ENCODE results near the gene COPS7A. TPM values are rescaled to one million over a fixed set of nuclear protein-coding genes. Genes with fewer than 3 reads are reported as not detected.
A peak's percentile ranks its signal among the peaks of the same experiment; 100 is the strongest.

COPS7A gene
- total RNA-seq, 4 donors from 2014 or later: 38.4 to 72.6 (median 51.8) TPM

DNA sequence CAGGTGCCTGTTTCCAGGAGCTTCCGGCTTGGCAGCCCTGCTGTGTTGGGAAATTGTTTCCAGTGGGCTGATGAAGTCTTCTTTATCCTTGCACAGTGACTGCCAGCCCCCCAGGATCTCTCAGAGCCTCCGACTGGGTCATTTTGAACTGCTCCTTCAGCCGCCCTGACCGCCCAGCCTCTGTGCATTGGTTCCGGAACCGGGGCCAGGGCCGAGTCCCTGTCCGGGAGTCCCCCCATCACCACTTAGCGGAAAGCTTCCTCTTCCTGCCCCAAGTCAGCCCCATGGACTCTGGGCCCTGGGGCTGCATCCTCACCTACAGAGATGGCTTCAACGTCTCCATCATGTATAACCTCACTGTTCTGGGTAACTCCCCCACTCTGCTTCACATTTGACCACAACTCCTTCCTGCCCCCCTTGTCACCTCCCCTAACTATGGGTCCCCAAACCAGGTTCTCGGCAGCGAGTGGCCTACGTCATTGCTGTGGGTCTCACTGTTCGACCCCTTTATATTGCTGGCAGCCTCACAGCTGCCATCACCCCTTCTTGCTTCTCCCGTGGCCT is 50.7 kb downstream of the COPS7A start:
- Histone ChIP-seq H3K27ac (peak overlapping the region; percentile 57 to 79 (median 62)), H3K27me3 (no peaks in the 10 kb centered on the region), H3K4me3 (peak overlapping the region in 3 of 4 donors; percentile 28 to 49 (median 46)), H3K4me1 (peaks cover 0 to 59% (median 9%) of the 10 kb centered on the region in 4 donors), H3K9me3 (no peaks in the 10 kb centered on the region), H3K36me3 (peaks cover 0 to 13% (median 0%) of the 10 kb centered on the region in 3 donors)
- TF ChIP-seq CTCF (IDR thresholded peaks at IDR 0.05): no peak
- TF ChIP-seq POLR2A (IDR thresholded peaks at IDR 0.05): peak in 1 of 2 donors; percentile 35
- no peak for DNase-seq

DNA sequence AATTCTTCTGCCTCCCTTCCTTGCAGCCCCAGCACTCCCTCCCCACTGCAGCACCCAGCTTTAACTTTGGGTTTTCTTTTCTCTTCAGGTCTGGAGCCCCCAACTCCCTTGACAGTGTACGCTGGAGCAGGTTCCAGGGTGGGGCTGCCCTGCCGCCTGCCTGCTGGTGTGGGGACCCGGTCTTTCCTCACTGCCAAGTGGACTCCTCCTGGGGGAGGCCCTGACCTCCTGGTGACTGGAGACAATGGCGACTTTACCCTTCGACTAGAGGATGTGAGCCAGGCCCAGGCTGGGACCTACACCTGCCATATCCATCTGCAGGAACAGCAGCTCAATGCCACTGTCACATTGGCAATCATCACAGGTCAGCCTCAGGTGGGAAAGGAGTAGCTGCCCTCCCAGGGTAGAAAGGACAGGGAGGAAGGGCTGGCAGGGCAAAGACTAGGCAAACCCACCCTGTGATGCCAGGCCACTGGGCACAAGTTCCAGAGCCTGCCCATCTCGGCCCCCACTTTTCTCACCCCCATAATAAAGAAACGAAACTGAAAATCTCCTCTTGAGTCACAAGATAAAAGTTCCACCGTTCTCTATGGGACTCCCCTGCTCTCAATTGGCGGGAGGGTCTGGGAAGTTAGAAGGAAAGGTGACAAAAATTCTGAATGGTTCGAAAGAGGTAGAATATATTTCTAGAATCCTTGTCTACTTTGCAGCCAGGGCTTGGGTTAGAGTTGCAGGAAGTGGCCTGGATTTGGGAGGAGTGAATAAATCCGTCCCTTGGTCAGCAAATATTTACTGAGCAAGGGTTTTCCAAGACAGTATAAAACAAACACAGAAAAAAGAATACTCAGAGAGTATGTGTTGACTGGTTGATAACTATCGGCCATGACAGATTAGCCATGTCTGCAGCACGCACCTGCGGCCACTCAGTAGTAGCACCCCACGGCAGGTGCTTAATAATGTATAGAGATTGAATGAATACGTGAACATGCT is 51.6 kb downstream of the COPS7A start:
- H3K27ac ChIP-seq: peak overlapping the region; percentile 25 to 79 (median 62)
- peaks cover 0 to 4% (median 0%) of the 10 kb centered on the region in 3 donors for H3K36me3 ChIP-seq
- peaks cover 0 to 57% (median 9%) of the 10 kb centered on the region in 4 donors for H3K4me1 ChIP-seq
- TF ChIP-seq POLR2A (IDR thresholded peaks at IDR 0.05) (no peak), CTCF (IDR thresholded peaks at IDR 0.05) (no peak)
- no peak overlapping the region for H3K4me3 ChIP-seq
- no peaks in the 10 kb centered on the region for H3K27me3 ChIP-seq
- H3K9me3 ChIP-seq: no peaks in the 10 kb centered on the region
- DNase-seq: no peak

- TF ChIP-seq POLR2A (IDR thresholded peaks at IDR 0.05): no peak
- TF ChIP-seq CTCF (IDR thresholded peaks at IDR 0.05): no peak
- Histone ChIP-seq H3K27ac (no peak overlapping the region), H3K4me1 (peaks cover 0 to 42% (median 9%) of the 10 kb centered on the region in 4 donors), H3K9me3 (no peaks in the 10 kb centered on the region), H3K4me3 (no peak overlapping the region), H3K27me3 (no peaks in the 10 kb centered on the region), H3K36me3 (no peaks in the 10 kb centered on the region)
- no peak for DNase-seq
These were observed 53.5 kb downstream of the COPS7A start for GRCh38 chr12:6777386-6777785.

GRCh38 chr12:6778217-6778573 is 54.3 kb downstream of the COPS7A start:
- Histone ChIP-seq H3K4me3 (peak overlapping the region; percentile 27 to 51 (median 43)), H3K36me3 (no peaks in the 10 kb centered on the region), H3K27me3 (no peaks in the 10 kb centered on the region), H3K27ac (peak overlapping the region; percentile 19 to 70 (median 60)), H3K4me1 (peaks cover 0 to 34% (median 8%) of the 10 kb centered on the region in 4 donors), H3K9me3 (no peaks in the 10 kb centered on the region)
- no peak for TF ChIP-seq POLR2A (IDR thresholded peaks at IDR 0.05)
- TF ChIP-seq CTCF (IDR thresholded peaks at IDR 0.05): no peak
- no peak for DNase-seq

- Histone ChIP-seq H3K27ac (peak overlapping the region; percentile 40 to 70 (median 60)), H3K27me3 (no peaks in the 10 kb centered on the region), H3K9me3 (no peaks in the 10 kb centered on the region), H3K36me3 (no peaks in the 10 kb centered on the region), H3K4me3 (peak overlapping the region; percentile 27 to 51 (median 43)), H3K4me1 (peaks cover 0 to 27% (median 6%) of the 10 kb centered on the region in 4 donors)
- TF ChIP-seq POLR2A (IDR thresholded peaks at IDR 0.05): peak; percentile 24 to 48
- peak; percentile 91 to 99 (median 96) for TF ChIP-seq CTCF (IDR thresholded peaks at IDR 0.05)
- peak; percentile 91 to 97 (median 96) for DNase-seq
These were observed 55.0 kb downstream of the COPS7A start for GRCh38 chr12:6778574-6779550.
